K562 (cell line): ENCODE results near the gene PROK2. TPM values are rescaled to one million over a fixed set of nuclear protein-coding genes. Genes with fewer than 3 reads are reported as not detected.

Experiments
- ATAC-seq: fragments of 200-7000 bp; cut with Tn5 transposase; 3 replicates; pipeline ENCODE4 v1.9.1; 2020; ENCODE audit warnings: moderate library complexity
- BruUV-seq: library from RNA; stranded (reverse); fragments of 400-500 nt; replicated peaks from 2 replicates; lab custom pipeline; 2021; lab: Mats Ljungman, UMichigan
- CTCF ChIA-PET: fragments of 300-600 bp; formaldehyde crosslinking; extraction: SDS; loops from one replicate; lab custom pipeline; 2021; ENCODE audit warnings: low intra/inter-chr PET ratio; lab: Yijun Ruan, JAX
- POLR2A ChIA-PET: fragments of 300-600, 350-650 bp; sonication (Branson Sonifier 250); formaldehyde crosslinking; extraction: SDS; loops from one replicate; lab custom pipeline; 2021; ENCODE audit warnings: antibody characterized with exemption, inconsistent platforms; lab: Yijun Ruan, JAX
- DNase-seq, 4 experiments: peaks; one replicate each; pipeline versions ENCODE4 v3.0.0 to v3.0.0-alpha.2; 2011 to 2018; ENCODE audit warnings: low spot score in 3 of 4, mixed read lengths in 3 of 4; ENCODE audit errors: extremely low read depth in 1 of 4
- FAIRE-seq: peaks from 2 replicates; lab custom pipeline; 2011; peaks lifted over from hg19 to GRCh38; lab: Jason Lieb, UNC
- H2AFZ ChIP-seq: 2 replicates; pipeline ENCODE4 v1.6.0; 2011; ENCODE audit warnings: low read depth, low read length, control low read depth, inconsistent platforms
- H3K27ac ChIP-seq: fragments of 200-600 bp; 3 replicates; pipeline ENCODE4 v1.8.0; 2011; ENCODE audit warnings: low read depth, mild to moderate bottlenecking, control low read depth, inconsistent platforms, low read length, moderate library complexity, mixed read lengths; ENCODE audit errors: extremely low read depth
- H3K27me3 ChIP-seq, 2 experiments: fragments of 300-600 bp in 1 of 2; 2 replicates in 1 of 2; 3 replicates in 1 of 2; pipeline versions ENCODE4 v1.6.0 to v1.8.0; 2011; ENCODE audit warnings: inconsistent platforms in 2 of 2, low read length in 2 of 2, mild to moderate bottlenecking in 1 of 2, mixed read lengths in 1 of 2, moderate library complexity in 1 of 2; ENCODE audit not compliant: control insufficient read depth in 2 of 2, insufficient read depth in 2 of 2
- H3K36me3 ChIP-seq: fragments of 300-600 bp; 3 replicates; pipeline ENCODE4 v1.8.0; 2011; ENCODE audit warnings: mild to moderate bottlenecking, low read length, inconsistent platforms; ENCODE audit not compliant: control insufficient read depth, insufficient read depth
- H3K4me1 ChIP-seq, 2 experiments: fragments of 200-600 bp in 1 of 2; replicated peaks in 1 of 2; 2 replicates in 1 of 2; 3 replicates in 1 of 2; pipeline versions ENCODE4 v1.5.1 to v1.8.0; 2011; ENCODE audit warnings: inconsistent platforms in 2 of 2, low read length in 2 of 2, mild to moderate bottlenecking in 1 of 2, mixed read lengths in 1 of 2, moderate library complexity in 1 of 2; ENCODE audit not compliant: control insufficient read depth in 2 of 2, insufficient read depth in 2 of 2
- H3K4me2 ChIP-seq: 2 replicates; pipeline ENCODE4 v1.6.1; 2011; ENCODE audit warnings: low read length, control low read depth, inconsistent platforms, mixed read lengths; ENCODE audit not compliant: insufficient read depth
- H3K4me3 ChIP-seq: fragments of 200-600 bp; sonication (generic), shearing (Covaris generic); 2 replicates; pipeline ENCODE4 v1.5.1; 2016; ENCODE audit warnings: control low read depth, inconsistent platforms
- H3K79me2 ChIP-seq: fragments of 200-600 bp; 3 replicates; pipeline ENCODE4 v1.8.0; 2011; ENCODE audit warnings: low read length, inconsistent platforms; ENCODE audit not compliant: control insufficient read depth, insufficient read depth
- H3K9ac ChIP-seq, 2 experiments: 2 replicates each; pipeline versions ENCODE4 v1.6.0 to v1.6.1; 2011; ENCODE audit warnings: low read depth in 2 of 2, low read length in 2 of 2, control low read depth in 1 of 2, inconsistent platforms in 1 of 2, mild to moderate bottlenecking in 1 of 2, mixed read lengths in 1 of 2; ENCODE audit not compliant: insufficient read depth in 1 of 2
- H3K9me1 ChIP-seq: one replicate; pipeline ENCODE4 v1.6.0; 2011; ENCODE audit warnings: inconsistent platforms, mild to moderate bottlenecking, low read length, moderate library complexity; ENCODE audit not compliant: control insufficient read depth, insufficient read depth
- H3K9me3 ChIP-seq: replicated peaks from 2 replicates; pipeline ENCODE4 v1.5.1; 2011; ENCODE audit warnings: low read depth, low read length, inconsistent platforms; ENCODE audit not compliant: control insufficient read depth, insufficient read depth
- H4K20me1 ChIP-seq: replicated peaks from 2 replicates; pipeline ENCODE4 v1.6.1; 2011; ENCODE audit warnings: low read length, inconsistent platforms, mixed read lengths; ENCODE audit not compliant: control insufficient read depth, insufficient read depth
- ATF3 ChIP-seq, 2 experiments: fragments of 450-650 bp in 1 of 2; sonication (generic) in 1 of 2; formaldehyde crosslinking in 1 of 2; IDR thresholded peaks in 1 of 2; conservative IDR thresholded peaks in 1 of 2; 2 replicates each; pipeline versions ENCODE4 v1.6.1 to v1.8.1; 2016 to 2023; ENCODE audit warnings: mild to moderate bottlenecking in 2 of 2, moderate library complexity in 2 of 2, inconsistent platforms in 1 of 2, missing genetic modification reagents in 1 of 2
- CBFB ChIP-seq: sonication (generic); formaldehyde crosslinking; IDR thresholded peaks from 2 replicates; pipeline ENCODE4 v1.4.0; 2020; ENCODE audit warnings: mild to moderate bottlenecking, missing genetic modification reagents
- MAFK ChIP-seq: IDR thresholded peaks from 2 replicates; pipeline ENCODE4 v1.6.1; 2011; ENCODE audit warnings: low read length, improper control_type of control experiment
- MCM5 ChIP-seq: fragments of 450-650 bp; IDR thresholded peaks from 2 replicates; pipeline ENCODE4 v1.6.1; 2016; ENCODE audit warnings: low read depth
- NCOA4 ChIP-seq: fragments of 450-650 bp; IDR thresholded peaks from 2 replicates; pipeline ENCODE4 v1.6.1; 2018; ENCODE audit warnings: mild to moderate bottlenecking; ENCODE audit not compliant: partially characterized antibody
- NR4A1 ChIP-seq, 2 experiments: fragments of 250-450 bp in 1 of 2; fragments of 450-650 bp in 1 of 2; sonication (Bioruptor Pico) in 1 of 2; IDR thresholded peaks; 2 replicates each; pipeline versions ENCODE4 v1.4.0 to v1.6.1; 2016 to 2020; ENCODE audit warnings: mild to moderate bottlenecking in 2 of 2, missing compliant biosample characterization in 1 of 2, missing genetic modification characterization in 1 of 2, moderate library complexity in 1 of 2
- SP1 ChIP-seq: sonication (generic); formaldehyde crosslinking; IDR thresholded peaks from 2 replicates; pipeline ENCODE4 v1.8.1; 2022; ENCODE audit warnings: mild to moderate bottlenecking, missing genetic modification reagents
- TBL1XR1 ChIP-seq, 2 experiments: IDR thresholded peaks; 2 replicates each; pipeline ENCODE4 v1.6.1; 2012; ENCODE audit warnings: improper control_type of control experiment in 2 of 2, low read length in 2 of 2, mild to moderate bottlenecking in 1 of 2
- ZFPM2 ChIP-seq: fragments of 250-450 bp; sonication (Bioruptor Pico); IDR thresholded peaks from 2 replicates; pipeline ENCODE4 v1.5.1; 2022; ENCODE audit warnings: mild to moderate bottlenecking
- WGBS: fragments of 100-300 bp; shearing (Covaris generic); methylation state at CpG from one replicate; pipeline ENCODE4 v1.1.6; 2016; ENCODE audit warnings: low coverage, mixed read lengths; ENCODE audit not compliant: insufficient coverage; ENCODE audit errors: missing lambda C conversion rate; 5-methylcytosine and 5-hydroxymethylcytosine counted together
- in situ Hi-C: fragments of 300-500 bp; cut with MboI; formaldehyde crosslinking; loops from 4 replicates; pipeline ENCODE4 v1.15.0; 2018; ENCODE audit warnings: inconsistent platforms, mixed read lengths
- intact Hi-C: fragments of 100-400 bp; cut with micrococcal nuclease; formaldehyde crosslinking; loops from 2 replicates; pipeline ENCODE4 v1.14.2; 2022
- polyA plus RNA-seq, 8 experiments: library from polyadenylated mRNA; depleted of rRNA in 4 of 8; stranded (reverse) in 5 of 8; unstranded in 3 of 8; fragments of >200 nt; fragmentation: Nextera tagmentation in 2 of 8; fragmentation: Illumina TruSeq in 1 of 8; extraction: Ambion mirVana in 2 of 8; extraction: Trizol in 1 of 8; gene quantifications; 2 replicates each; pipeline versions ENCODE4 v1.2.1 to v1.2.3, GENCODE V29; 2011 to 2014; ENCODE audit warnings: inconsistent platforms in 1 of 8, missing spikeins in 1 of 8
- total RNA-seq, 7 experiments: library from RNA; depleted of rRNA in 6 of 7; stranded (reverse); fragments of >200 nt in 6 of 7; fragmentation: Illumina TruSeq in 2 of 7; extraction: Trizol in 2 of 7; gene quantifications; 2 replicates each; pipeline versions ENCODE4 v1.2.1 to v1.2.3, GENCODE V29; 2011 to 2021; ENCODE audit warnings: low replicate concordance in 1 of 7
- TF ChIP-seq, protein P1 (sequence below), 2 experiments: fragments of 450-650 bp; IDR thresholded peaks; 2 replicates each; pipeline ENCODE4 v1.6.1; 2016; ENCODE audit warnings: mild to moderate bottlenecking in 2 of 2, borderline replicate concordance in 1 of 2, low read depth in 1 of 2, moderate library complexity in 1 of 2

The PROK2 gene
- total and polyA plus RNA-seq, 9 of the 15 experiments (the other 6 are each of a cell fraction or from before 2014, with no cell fraction given), result 0.07 to 0.13 TPM; not detected in 7

DNA sequence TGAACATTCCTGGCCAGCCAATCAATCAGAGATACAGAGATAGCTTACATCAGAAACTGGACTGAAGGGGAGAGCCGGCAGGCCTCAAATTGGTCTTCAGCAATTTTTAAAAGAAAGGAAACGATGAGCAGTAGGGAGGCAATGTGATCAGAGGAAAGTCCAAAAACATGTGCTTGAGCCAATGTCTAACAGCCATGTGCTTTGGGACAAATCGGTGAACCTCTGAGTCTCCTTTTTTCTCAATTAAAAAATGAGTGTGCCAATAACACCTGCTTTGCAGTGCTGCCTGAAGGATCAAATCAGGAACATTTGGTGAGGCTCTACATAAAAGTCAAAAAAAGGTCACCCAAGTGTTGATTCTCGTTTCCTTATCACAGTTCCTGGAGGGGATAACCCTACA is 52.3 kb downstream of the PROK2 start:
- no peak overlapping the region for H3K27ac ChIP-seq
- H3K79me2 ChIP-seq, result no peaks in the 10 kb centered on the region
- H3K4me2 ChIP-seq, result no peak overlapping the region
- POLR2A ChIA-PET, result interaction anchor here (0.6 to 1.2 kb wide), 2 partner anchors 8 to 72 kb away, joined by 4 read pairs; no protein-coding TSS in a partner anchor
- intact Hi-C loops (no loop called here), in situ Hi-C loops (loop anchor here (5.0 to 10.0 kb wide), 2 partner anchors 120 to 532 kb away; no protein-coding TSS in a partner anchor)
- ATAC-seq (no peak), DNase-seq (no peak), FAIRE-seq (no peak)
- no peak overlapping the region for H3K9ac ChIP-seq
- H3K4me3 ChIP-seq, result no peak overlapping the region
- 6% methylated on average over 4 of the region's 4 CpGs for WGBS
- CTCF ChIA-PET, result no interaction called here
- TF ChIP-seq, protein P1, sequence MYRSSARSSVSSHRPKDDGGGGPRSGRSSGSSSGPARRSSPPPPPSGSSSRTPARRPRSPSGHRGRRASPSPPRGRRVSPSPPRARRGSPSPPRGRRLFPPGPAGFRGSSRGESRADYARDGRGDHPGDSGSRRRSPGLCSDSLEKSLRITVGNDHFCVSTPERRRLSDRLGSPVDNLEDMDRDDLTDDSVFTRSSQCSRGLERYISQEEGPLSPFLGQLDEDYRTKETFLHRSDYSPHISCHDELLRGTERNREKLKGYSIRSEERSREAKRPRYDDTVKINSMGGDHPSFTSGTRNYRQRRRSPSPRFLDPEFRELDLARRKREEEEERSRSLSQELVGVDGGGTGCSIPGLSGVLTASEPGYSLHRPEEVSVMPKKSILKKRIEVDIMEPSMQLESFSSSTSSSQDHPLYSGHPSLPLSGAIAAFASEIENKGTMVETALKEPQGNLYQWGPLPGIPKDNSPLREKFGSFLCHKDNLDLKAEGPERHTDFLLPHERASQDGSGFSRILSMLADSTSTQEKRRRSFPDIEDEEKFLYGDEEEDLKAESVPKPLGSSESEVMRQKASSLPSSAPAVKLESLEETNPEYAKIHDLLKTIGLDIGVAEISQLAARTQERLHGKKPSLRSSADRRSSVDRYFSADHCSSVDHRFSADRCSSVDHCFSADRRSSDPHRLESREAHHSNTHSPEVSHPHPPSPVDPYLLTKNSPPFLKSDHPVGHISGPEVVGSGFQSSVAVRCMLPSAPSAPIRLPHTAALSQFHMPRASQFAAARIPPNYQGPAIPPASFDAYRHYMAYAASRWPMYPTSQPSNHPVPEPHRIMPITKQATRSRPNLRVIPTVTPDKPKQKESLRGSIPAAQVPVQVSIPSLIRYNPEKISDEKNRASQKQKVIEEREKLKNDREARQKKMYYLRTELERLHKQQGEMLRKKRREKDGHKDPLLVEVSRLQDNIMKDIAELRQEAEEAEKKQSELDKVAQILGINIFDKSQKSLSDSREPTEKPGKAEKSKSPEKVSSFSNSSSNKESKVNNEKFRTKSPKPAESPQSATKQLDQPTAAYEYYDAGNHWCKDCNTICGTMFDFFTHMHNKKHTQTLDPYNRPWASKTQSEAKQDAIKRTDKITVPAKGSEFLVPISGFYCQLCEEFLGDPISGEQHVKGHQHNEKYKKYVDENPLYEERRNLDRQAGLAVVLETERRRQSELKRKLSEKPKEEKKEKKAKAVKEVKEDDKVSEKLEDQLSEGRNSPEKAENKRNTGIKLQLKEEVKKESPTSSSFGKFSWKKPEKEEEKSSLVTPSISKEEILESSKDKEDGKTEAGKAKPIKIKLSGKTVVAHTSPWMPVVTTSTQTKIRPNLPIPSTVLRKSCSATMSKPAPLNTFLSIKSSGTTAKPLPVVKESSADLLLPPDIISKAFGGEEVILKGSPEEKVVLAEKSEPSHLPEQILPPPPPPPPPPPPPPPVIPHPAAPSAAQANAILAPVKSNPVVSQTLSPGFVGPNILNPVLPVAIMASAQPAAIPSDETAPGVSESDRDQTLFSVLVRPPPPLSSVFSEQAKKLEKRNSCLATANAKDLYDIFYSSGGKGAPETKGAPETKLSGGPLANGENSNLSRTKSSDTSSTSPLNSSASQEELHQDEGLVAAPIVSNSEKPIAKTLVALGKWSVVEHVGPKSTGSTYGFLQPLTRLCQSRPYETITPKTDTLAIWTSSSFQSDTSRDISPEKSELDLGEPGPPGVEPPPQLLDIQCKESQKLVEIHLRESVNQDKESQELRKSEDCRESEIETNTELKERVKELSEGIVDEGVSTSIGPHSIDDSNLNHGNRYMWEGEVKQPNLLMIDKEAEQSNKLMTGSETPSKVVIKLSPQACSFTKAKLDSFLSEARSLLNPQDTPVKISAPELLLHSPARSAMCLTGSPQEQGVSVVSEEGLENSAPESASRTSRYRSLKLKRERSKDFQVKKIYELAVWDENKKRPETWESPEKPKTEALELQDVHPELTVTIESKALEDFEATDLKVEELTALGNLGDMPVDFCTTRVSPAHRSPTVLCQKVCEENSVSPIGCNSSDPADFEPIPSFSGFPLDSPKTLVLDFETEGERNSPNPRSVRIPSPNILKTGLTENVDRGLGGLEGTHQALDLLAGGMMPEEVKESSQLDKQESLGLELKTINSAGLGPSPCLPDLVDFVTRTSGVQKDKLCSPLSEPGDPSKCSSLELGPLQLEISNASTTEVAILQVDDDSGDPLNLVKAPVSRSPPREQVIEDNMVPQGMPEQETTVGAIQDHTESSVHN (IDR thresholded peaks at IDR 0.05; ENCODE audit: borderline replicate concordance in 1 of 2, low read depth in 1 of 2), result no peak
- TF ChIP-seq SP1 (no peak), NCOA4 (no peak), ZFPM2 (CRISPR knock-in tag) (no peak), MCM5 (no peak), CBFB (no peak), MAFK (no peak), NR4A1 (CRISPR knock-in tag; IDR thresholded peaks at IDR 0.05) (no peak), NR4A1 (tag; IDR thresholded peaks at IDR 0.05) (no peak), TBL1XR1 (IDR thresholded peaks at IDR 0.05; ENCODE audit: low read length in 2 of 2) (no peak), ATF3 (IDR thresholded peaks at IDR 0.05) (no peak), ATF3 (CRISPR knock-in tag; conservative IDR thresholded peaks at IDR 0.05) (no peak)
- no peaks in the 10 kb centered on the region for H4K20me1 ChIP-seq
- no peak overlapping the region for H2AFZ ChIP-seq
- H3K27me3 ChIP-seq, result no peaks in the 10 kb centered on the region; a peak in 1 of 5 replicates
- no peaks in the 10 kb centered on the region for H3K9me1 ChIP-seq
- H3K36me3 ChIP-seq, result no peaks in the 10 kb centered on the region
- H3K4me1 ChIP-seq, result no peaks in the 10 kb centered on the region
- H3K9me3 ChIP-seq, result no peaks in the 10 kb centered on the region
- no TSS peak for BruUV-seq
